Caco-2 (cell line): ENCODE data around the gene POMGNT2. TPM values are rescaled to one million over a fixed set of nuclear protein-coding genes. Genes with fewer than 3 reads are reported as not detected.

ENCODE experiments used
- BruUV-seq: library from RNA; stranded (reverse); fragments of 400-500 nt; replicated peaks from 2 replicates; lab custom pipeline; 2021; lab: Mats Ljungman, UMichigan
- CTCF ChIA-PET: fragments of 300-600 bp; sonication (Branson Sonifier 250); formaldehyde crosslinking; loops from one replicate; lab custom pipeline; 2022; ENCODE audit warnings: antibody characterized with exemption; lab: Charles Lee
- POLR2A ChIA-PET: fragments of 300-600 bp; sonication (Branson Sonifier 250); formaldehyde crosslinking; loops from one replicate; lab custom pipeline; 2022; ENCODE audit warnings: antibody characterized with exemption; lab: Charles Lee
- DNase-seq, 2 experiments: peaks; one replicate each; pipeline versions ENCODE4 v3.0.0 to v3.0.0-alpha.2; 2020 to 2022
- H3K27me3 ChIP-seq: replicated peaks from 2 replicates; pipeline ENCODE4 v1.6.0; 2011; ENCODE audit warnings: low read length; ENCODE audit not compliant: control insufficient read depth, insufficient read depth
- H3K36me3 ChIP-seq: 2 replicates; pipeline ENCODE4 v1.5.1; 2011; ENCODE audit warnings: low read length; ENCODE audit not compliant: control insufficient read depth, insufficient read depth
- H3K4me1 ChIP-seq: fragments of 250-450 bp; sonication (Bioruptor Pico); 2 replicates; pipeline ENCODE4 v1.5.1; 2020; ENCODE audit warnings: mild to moderate bottlenecking
- H3K4me3 ChIP-seq: 2 replicates; pipeline ENCODE4 v1.5.1; 2011; ENCODE audit warnings: low read depth, mild to moderate bottlenecking, control low read depth, low read length
- H3K9me3 ChIP-seq: fragments of 250-450 bp; sonication (Bioruptor Pico); 2 replicates; pipeline ENCODE4 v1.5.1; 2020; ENCODE audit warnings: mild to moderate bottlenecking, moderate library complexity
- H3K27ac Mint-ChIP-seq: one replicate; pipeline ENCODE4 v1.8.0; 2022; ENCODE audit warnings: mixed read lengths; ENCODE audit not compliant: unreplicated experiment
- H3K27me3 Mint-ChIP-seq: one replicate; pipeline ENCODE4 v1.8.0; 2022; ENCODE audit warnings: mixed read lengths; ENCODE audit not compliant: insufficient read depth, unreplicated experiment
- H3K36me3 Mint-ChIP-seq: one replicate; pipeline ENCODE4 v1.8.0; 2022; ENCODE audit warnings: mild to moderate bottlenecking, mixed read lengths; ENCODE audit not compliant: insufficient read depth, unreplicated experiment
- H3K4me1 Mint-ChIP-seq: one replicate; pipeline ENCODE4 v1.8.0; 2022; ENCODE audit warnings: low read depth, mixed read lengths; ENCODE audit not compliant: unreplicated experiment
- H3K4me3 Mint-ChIP-seq: one replicate; pipeline ENCODE4 v1.8.0; 2022; ENCODE audit warnings: mild to moderate bottlenecking, moderate library complexity, mixed read lengths; ENCODE audit not compliant: unreplicated experiment
- H3K9me3 Mint-ChIP-seq: one replicate; pipeline ENCODE4 v1.8.0; 2022; ENCODE audit warnings: mixed read lengths; ENCODE audit not compliant: unreplicated experiment
- CTCF ChIP-seq, 2 experiments: fragments of 200-600 bp in 1 of 2; IDR thresholded peaks; 1 replicate in 1 of 2; 2 replicates in 1 of 2; pipeline versions ENCODE4 v1.5.1 to v1.8.0; 2011 to 2022; ENCODE audit warnings: antibody characterized with exemption in 1 of 2, control low read depth in 1 of 2, inconsistent platforms in 1 of 2, low read depth in 1 of 2, low read length in 1 of 2, mild to moderate bottlenecking in 1 of 2, moderate library complexity in 1 of 2; ENCODE audit not compliant: insufficient read depth in 1 of 2, severe bottlenecking in 1 of 2, unreplicated experiment in 1 of 2
- intact Hi-C: fragments of 100-400 bp; cut with micrococcal nuclease; formaldehyde crosslinking; loops from one replicate; pipeline ENCODE4 v1.10.0; 2022; ENCODE audit not compliant: unreplicated experiment
- total RNA-seq: library from RNA; stranded (reverse); gene quantifications from 2 replicates; pipeline ENCODE4 v1.2.3, GENCODE V29; 2022

Gene POMGNT2
- total RNA-seq, 1 experiment from 2014 or later, result 10.1 TPM

- no peak for TF ChIP-seq CTCF (IDR thresholded peaks at IDR 0.05; ENCODE audit: insufficient read depth in 1 of 2, low read depth in 1 of 2, low read length in 1 of 2, severe bottlenecking in 1 of 2, unreplicated experiment in 1 of 2)
- H3K4me1 ChIP-seq, result no peaks in the 10 kb centered on the region
- H3K27ac Mint-ChIP-seq, result no peak overlapping the region
- H3K9me3 Mint-ChIP-seq, result no peaks in the 10 kb centered on the region
- no peaks in the 10 kb centered on the region for H3K9me3 ChIP-seq
- H3K36me3 ChIP-seq, result no peaks in the 10 kb centered on the region
- peaks cover 4% of the 10 kb centered on the region for H3K27me3 Mint-ChIP-seq
- no peak for DNase-seq
- CTCF ChIA-PET, result no interaction called here
- H3K36me3 Mint-ChIP-seq, result peaks cover 5% of the 10 kb centered on the region
- no TSS peak for BruUV-seq
- no peaks in the 10 kb centered on the region for H3K4me1 Mint-ChIP-seq
- no peaks in the 10 kb centered on the region for H3K27me3 ChIP-seq
- intact Hi-C loops, result no loop called here
- no peak overlapping the region for H3K4me3 Mint-ChIP-seq
- no peak overlapping the region for H3K4me3 ChIP-seq
- POLR2A ChIA-PET, result no interaction called here
Measured at GRCh38 chr3:43077261-43077660, 28.6 kb downstream of the POMGNT2 start.

GRCh38 chr3:43076857-43077256, 29.0 kb downstream of the POMGNT2 start:
- H3K9me3 Mint-ChIP-seq, result no peaks in the 10 kb centered on the region
- H3K36me3 Mint-ChIP-seq, result peaks cover 5% of the 10 kb centered on the region
- Histone ChIP-seq H3K36me3 (no peaks in the 10 kb centered on the region), H3K4me3 (no peak overlapping the region), H3K4me1 (no peaks in the 10 kb centered on the region), H3K27me3 (no peaks in the 10 kb centered on the region), H3K9me3 (no peaks in the 10 kb centered on the region)
- no peak overlapping the region for H3K4me3 Mint-ChIP-seq
- no peak for DNase-seq
- no peak overlapping the region for H3K27ac Mint-ChIP-seq
- ChIA-PET CTCF (no interaction called here), POLR2A (no interaction called here)
- peaks cover 4% of the 10 kb centered on the region for H3K27me3 Mint-ChIP-seq
- no TSS peak for BruUV-seq
- no peak for TF ChIP-seq CTCF (IDR thresholded peaks at IDR 0.05; ENCODE audit: insufficient read depth in 1 of 2, low read depth in 1 of 2, low read length in 1 of 2, severe bottlenecking in 1 of 2, unreplicated experiment in 1 of 2)
- no peaks in the 10 kb centered on the region for H3K4me1 Mint-ChIP-seq
- intact Hi-C loops, result no loop called here

GRCh38 chr3:43075904-43076661, 29.8 kb downstream of the POMGNT2 start:
- no peaks in the 10 kb centered on the region for H3K9me3 Mint-ChIP-seq
- H3K27me3 Mint-ChIP-seq, result peaks cover 4% of the 10 kb centered on the region
- H3K36me3 Mint-ChIP-seq, result peaks cover 5% of the 10 kb centered on the region
- CTCF ChIA-PET, result no interaction called here
- H3K4me1 Mint-ChIP-seq, result no peaks in the 10 kb centered on the region
- no peaks in the 10 kb centered on the region for H3K9me3 ChIP-seq
- no peaks in the 10 kb centered on the region for H3K36me3 ChIP-seq
- POLR2A ChIA-PET, result no interaction called here
- BruUV-seq, result no TSS peak
- no peak for DNase-seq
- TF ChIP-seq CTCF (IDR thresholded peaks at IDR 0.05; ENCODE audit: insufficient read depth in 1 of 2, low read depth in 1 of 2, low read length in 1 of 2, severe bottlenecking in 1 of 2, unreplicated experiment in 1 of 2), result no peak
- no peak overlapping the region for H3K4me3 ChIP-seq
- no peak overlapping the region for H3K4me3 Mint-ChIP-seq
- no peaks in the 10 kb centered on the region for H3K27me3 ChIP-seq
- intact Hi-C loops, result no loop called here
- H3K4me1 ChIP-seq, result no peaks in the 10 kb centered on the region
- no peak overlapping the region for H3K27ac Mint-ChIP-seq
